ENCODE measurements around the gene HEMK1. TPM values are rescaled to one million over a fixed set of nuclear protein-coding genes. Genes with fewer than 3 reads are reported as not detected.

Gene HEMK1
- total and polyA plus RNA-seq, 2 donors (not counting 1 experiment from before 2014, with no cell fraction given): 34.2 to 43.0 TPM

DNA sequence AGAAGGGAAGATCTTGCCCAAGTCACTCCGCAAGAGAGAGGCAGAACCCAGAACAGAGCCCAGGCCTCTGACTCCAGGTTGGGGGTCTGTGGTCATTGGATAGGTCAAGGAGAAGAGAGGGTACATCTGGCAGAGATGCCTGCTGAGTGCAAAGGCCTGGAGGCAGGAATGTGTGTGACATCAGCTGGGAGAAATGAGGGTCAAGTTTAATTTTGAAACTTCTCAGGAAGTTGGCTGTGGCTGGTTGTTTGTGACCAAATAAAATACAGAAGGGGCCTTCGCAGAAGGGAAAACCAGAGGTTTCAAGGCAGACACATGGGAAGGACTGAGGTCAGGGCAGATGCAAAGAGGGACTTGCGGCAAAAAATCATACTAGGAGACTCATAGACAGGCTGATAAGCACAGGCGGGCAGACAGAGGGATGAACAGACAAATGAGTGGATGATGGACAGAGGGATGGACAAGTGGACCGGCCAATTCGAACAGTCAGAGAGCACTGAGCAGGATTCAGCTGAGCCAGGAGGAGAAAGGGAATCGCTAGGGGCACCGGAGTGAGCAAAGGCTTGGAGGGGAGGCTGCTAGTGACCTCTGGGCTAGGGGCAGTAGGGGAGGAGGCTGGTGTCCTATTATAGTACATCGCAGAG, 37.1 kb upstream of the HEMK1 start:
- Mint-ChIP-seq H3K27ac (no peak overlapping the region), H3K27me3 (peaks cover 51% of the 10 kb centered on the region), H3K9me3 (ENCODE audit: insufficient read depth) (no peaks in the 10 kb centered on the region), H3K4me1 (no peaks in the 10 kb centered on the region), H3K4me3 (no peak overlapping the region)
- H3K4me2 ChIP-seq (replicated peaks; ENCODE audit: low read depth, low read length, poor library complexity, severe bottlenecking): no peak overlapping the region
- no peak for DNase-seq
- H3K27me3 ChIP-seq (replicated peaks in 1 of 4; ENCODE audit: control extremely low read depth in 1 of 4, control insufficient read depth in 3 of 4, insufficient read depth in 4 of 4, low read length in 3 of 4): peaks cover 0 to 24% (median 5%) of the 10 kb centered on the region in 4 experiments
- no peak for TF ChIP-seq EZH2 (IDR thresholded peaks at IDR 0.05; ENCODE audit: borderline replicate concordance, insufficient read depth, low read depth, low read length, poor library complexity, severe bottlenecking)
- TF ChIP-seq, protein P1, sequence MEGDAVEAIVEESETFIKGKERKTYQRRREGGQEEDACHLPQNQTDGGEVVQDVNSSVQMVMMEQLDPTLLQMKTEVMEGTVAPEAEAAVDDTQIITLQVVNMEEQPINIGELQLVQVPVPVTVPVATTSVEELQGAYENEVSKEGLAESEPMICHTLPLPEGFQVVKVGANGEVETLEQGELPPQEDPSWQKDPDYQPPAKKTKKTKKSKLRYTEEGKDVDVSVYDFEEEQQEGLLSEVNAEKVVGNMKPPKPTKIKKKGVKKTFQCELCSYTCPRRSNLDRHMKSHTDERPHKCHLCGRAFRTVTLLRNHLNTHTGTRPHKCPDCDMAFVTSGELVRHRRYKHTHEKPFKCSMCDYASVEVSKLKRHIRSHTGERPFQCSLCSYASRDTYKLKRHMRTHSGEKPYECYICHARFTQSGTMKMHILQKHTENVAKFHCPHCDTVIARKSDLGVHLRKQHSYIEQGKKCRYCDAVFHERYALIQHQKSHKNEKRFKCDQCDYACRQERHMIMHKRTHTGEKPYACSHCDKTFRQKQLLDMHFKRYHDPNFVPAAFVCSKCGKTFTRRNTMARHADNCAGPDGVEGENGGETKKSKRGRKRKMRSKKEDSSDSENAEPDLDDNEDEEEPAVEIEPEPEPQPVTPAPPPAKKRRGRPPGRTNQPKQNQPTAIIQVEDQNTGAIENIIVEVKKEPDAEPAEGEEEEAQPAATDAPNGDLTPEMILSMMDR (IDR thresholded peaks at IDR 0.05): no peak
- WGBS (ENCODE audit: insufficient coverage): 86% methylated on average over 8 of the region's 9 CpGs
- H3K4me3 ChIP-seq (ENCODE audit: control extremely low read depth in 1 of 5, extremely low read depth in 1 of 5, insufficient read depth in 1 of 5, low read depth in 2 of 5, low read length in 4 of 5): no peak overlapping the region
- H3K4me1 ChIP-seq (ENCODE audit: control insufficient read depth in 2 of 2, insufficient read depth in 2 of 2, low read length in 2 of 2): no peaks in the 10 kb centered on the region
- ChIA-PET CTCF (no interaction called here), POLR2A (no interaction called here)
- H2AFZ ChIP-seq (ENCODE audit: insufficient read depth, low read depth, low read length, poor library complexity, severe bottlenecking): no peak overlapping the region
- no peaks in the 10 kb centered on the region for H3K9me3 ChIP-seq (ENCODE audit: control extremely low read depth in 1 of 3, control insufficient read depth in 2 of 3, insufficient read depth in 1 of 3, low read length in 2 of 3)
- no peaks in the 10 kb centered on the region for H3K79me2 ChIP-seq (ENCODE audit: control insufficient read depth, insufficient read depth, low read length)
- no peak overlapping the region for H3K9ac ChIP-seq (ENCODE audit: low read length)
- no peaks in the 10 kb centered on the region for H4K20me1 ChIP-seq (ENCODE audit: control insufficient read depth, insufficient read depth, low read length, poor library complexity, severe bottlenecking)
- intact Hi-C loops (cut with micrococcal nuclease): no loop called here
- no peak for ATAC-seq (ENCODE audit: low read depth)
- H3K36me3 ChIP-seq (replicated peaks in 1 of 2; ENCODE audit: control extremely low read depth in 1 of 2, control insufficient read depth in 1 of 2, extremely low read depth in 1 of 2, insufficient read depth in 2 of 2, low read length in 1 of 2): no peaks in the 10 kb centered on the region
- no peak overlapping the region for H3K27ac ChIP-seq (ENCODE audit: low read length in 2 of 2)

DNA sequence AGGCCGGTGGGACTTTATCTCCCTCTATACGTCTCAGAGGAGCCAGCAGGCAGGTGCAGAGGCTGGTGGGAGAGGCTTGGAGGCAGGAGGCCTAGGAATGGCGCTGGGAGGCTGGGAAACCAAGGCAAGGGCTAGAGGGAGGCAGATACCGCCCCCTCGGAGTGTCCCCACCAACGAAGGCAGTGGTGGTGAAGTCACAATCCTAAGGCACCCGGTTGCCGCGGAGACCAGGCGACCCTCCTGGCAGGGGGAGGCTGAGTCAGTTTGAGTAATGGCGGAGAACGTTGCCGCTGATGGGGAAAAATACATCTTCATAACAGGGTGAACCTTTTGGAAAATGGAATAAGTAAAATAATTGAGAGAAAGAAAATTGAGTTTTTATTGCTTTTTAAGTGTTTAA, 36.0 kb upstream of the HEMK1 start:
- Histone ChIP-seq H3K9me3 (ENCODE audit: control extremely low read depth in 1 of 3, control insufficient read depth in 2 of 3, insufficient read depth in 1 of 3, low read length in 2 of 3) (no peaks in the 10 kb centered on the region), H3K9ac (ENCODE audit: low read length) (no peak overlapping the region), H3K79me2 (ENCODE audit: control insufficient read depth, insufficient read depth, low read length) (no peaks in the 10 kb centered on the region), H3K4me2 (replicated peaks; ENCODE audit: low read depth, low read length, poor library complexity, severe bottlenecking) (no peak overlapping the region), H3K36me3 (replicated peaks in 1 of 2; ENCODE audit: control extremely low read depth in 1 of 2, control insufficient read depth in 1 of 2, extremely low read depth in 1 of 2, insufficient read depth in 2 of 2, low read length in 1 of 2) (no peaks in the 10 kb centered on the region), H3K27ac (ENCODE audit: low read length in 2 of 2) (no peak overlapping the region), H3K4me3 (ENCODE audit: control extremely low read depth in 1 of 5, extremely low read depth in 1 of 5, insufficient read depth in 1 of 5, low read depth in 2 of 5, low read length in 4 of 5) (no peak overlapping the region), H4K20me1 (ENCODE audit: control insufficient read depth, insufficient read depth, low read length, poor library complexity, severe bottlenecking) (no peaks in the 10 kb centered on the region), H3K27me3 (replicated peaks in 1 of 4; ENCODE audit: control extremely low read depth in 1 of 4, control insufficient read depth in 3 of 4, insufficient read depth in 4 of 4, low read length in 3 of 4) (peaks cover 0 to 24% (median 5%) of the 10 kb centered on the region in 4 experiments), H3K4me1 (ENCODE audit: control insufficient read depth in 2 of 2, insufficient read depth in 2 of 2, low read length in 2 of 2) (no peaks in the 10 kb centered on the region), H2AFZ (ENCODE audit: insufficient read depth, low read depth, low read length, poor library complexity, severe bottlenecking) (no peak overlapping the region)
- CTCF ChIA-PET: no interaction called here
- POLR2A ChIA-PET: no interaction called here
- intact Hi-C loops (cut with micrococcal nuclease): no loop called here
- no peaks in the 10 kb centered on the region for H3K9me3 Mint-ChIP-seq (ENCODE audit: insufficient read depth)
- peaks cover 55% of the 10 kb centered on the region for H3K27me3 Mint-ChIP-seq
- TF ChIP-seq EZH2 (IDR thresholded peaks at IDR 0.05; ENCODE audit: borderline replicate concordance, insufficient read depth, low read depth, low read length, poor library complexity, severe bottlenecking): no peak
- TF ChIP-seq, protein P1 (IDR thresholded peaks at IDR 0.05): no peak
- no peaks in the 10 kb centered on the region for H3K4me1 Mint-ChIP-seq
- H3K4me3 Mint-ChIP-seq: no peak overlapping the region
- no peak for ATAC-seq (ENCODE audit: low read depth)
- 80% methylated on average over 8 of the region's 13 CpGs for WGBS (ENCODE audit: insufficient coverage)
- H3K27ac Mint-ChIP-seq: no peak overlapping the region
- DNase-seq: no peak

Data from B cell (primary cell).